GM19193 (cell line): ENCODE data around the gene MRAP.

Experiments
- POLR2A ChIP-seq: IDR thresholded peaks from 4 replicates; pipeline ENCODE4 v1.6.1; 2011; ENCODE audit not compliant: insufficient read depth, insufficient read length; ENCODE audit errors: extremely low read depth

The MRAP gene

GRCh38 chr21:32298658-32299081 is at the start of gene MRAP:
Gene MRAP, plus strand, starts transcription at chr21:32298855. Its CDS starts 117 bp downstream, at chr21:32298972.
- no peak for TF ChIP-seq POLR2A

- TF ChIP-seq POLR2A: no peak
These were observed 49.0 kb upstream of the MRAP start for GRCh38 chr21:32249511-32250280.

GRCh38 chr21:32252136-32252535 is 46.5 kb upstream of the MRAP start:
- no peak for TF ChIP-seq POLR2A

DNA sequence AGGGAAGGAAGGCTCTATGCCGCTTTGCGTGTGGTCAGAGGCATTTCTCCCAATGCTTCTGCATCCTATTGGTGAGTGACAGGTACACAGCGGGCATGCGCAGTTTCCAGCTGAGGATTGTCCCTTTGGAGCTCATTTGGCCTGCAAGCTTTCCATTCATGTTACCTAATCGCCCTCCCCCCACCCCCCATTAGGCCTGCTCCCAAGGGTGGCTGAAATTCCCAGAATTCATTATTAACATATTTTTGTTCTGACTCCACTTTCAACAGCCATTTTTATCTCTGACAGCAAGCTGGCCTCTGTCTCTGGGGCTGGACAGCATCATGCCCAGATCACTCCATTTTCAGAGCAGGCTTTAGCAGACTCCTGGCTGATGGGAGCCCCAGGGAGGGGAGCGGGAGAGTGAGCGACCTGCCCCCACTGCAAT is 45.4 kb upstream of the MRAP start:
- TF ChIP-seq POLR2A: no peak

- no peak for TF ChIP-seq POLR2A
These were observed 42.4 kb upstream of the MRAP start for GRCh38 chr21:32256251-32256650.

DNA sequence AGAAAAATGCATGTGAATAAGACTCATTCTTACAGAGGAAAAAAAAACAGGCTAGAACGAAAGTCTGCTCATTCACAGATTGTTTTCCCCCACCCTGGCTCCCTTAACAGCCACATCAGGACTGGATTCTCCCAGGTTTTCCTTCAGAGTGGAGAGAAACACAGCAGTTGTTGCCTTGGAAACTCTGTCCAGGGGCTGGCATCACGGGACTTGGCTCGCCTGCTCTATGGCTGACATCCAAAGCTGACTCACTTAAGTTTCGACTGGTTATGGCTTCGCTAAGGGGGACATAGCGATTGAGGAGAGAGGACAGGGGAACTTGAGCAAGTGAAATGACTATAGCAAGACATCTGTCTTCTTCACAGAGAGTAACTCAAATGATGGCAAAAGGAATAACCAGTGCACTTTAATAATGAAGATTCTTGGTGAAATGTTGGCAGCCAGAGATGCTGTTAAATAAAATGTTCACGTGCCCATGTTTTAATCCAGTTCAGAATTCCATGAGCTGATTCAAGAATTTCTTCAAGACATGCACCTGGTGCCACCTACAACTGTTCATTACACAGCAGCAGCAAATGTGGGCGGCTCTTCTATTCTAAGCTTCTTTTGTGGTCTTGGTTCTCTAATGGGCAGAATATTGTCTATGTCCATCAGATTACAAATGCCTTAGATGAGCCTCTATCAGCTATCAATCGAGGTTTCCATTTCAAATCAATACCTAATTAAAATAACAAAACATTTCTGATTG is 41.6 kb upstream of the MRAP start:
- no peak for TF ChIP-seq POLR2A

- no peak for TF ChIP-seq POLR2A
These were observed 40.5 kb upstream of the MRAP start for GRCh38 chr21:32257962-32258785.

GRCh38 chr21:32260130-32260529 is 38.5 kb upstream of the MRAP start:
- no peak for TF ChIP-seq POLR2A

DNA sequence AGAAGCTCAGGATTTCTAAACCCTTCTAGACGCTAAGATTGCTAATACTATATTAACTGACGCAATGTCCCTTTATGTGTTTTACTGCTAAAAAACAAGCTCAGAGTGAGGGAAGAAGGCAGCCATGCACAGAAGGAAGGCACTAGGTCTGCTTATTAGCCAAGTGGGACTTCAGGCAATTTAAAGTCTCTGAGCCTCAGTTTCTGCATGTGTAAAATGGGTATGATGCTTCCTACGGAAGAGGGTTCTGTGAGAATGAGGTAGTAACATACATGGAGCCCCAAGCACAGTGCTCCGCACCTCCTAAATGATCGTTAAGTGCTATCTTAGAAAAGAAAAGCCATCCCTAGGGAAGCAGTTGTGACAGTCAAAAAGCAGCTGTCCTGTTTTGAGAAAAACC is 36.7 kb upstream of the MRAP start:
- TF ChIP-seq POLR2A: no peak

DNA sequence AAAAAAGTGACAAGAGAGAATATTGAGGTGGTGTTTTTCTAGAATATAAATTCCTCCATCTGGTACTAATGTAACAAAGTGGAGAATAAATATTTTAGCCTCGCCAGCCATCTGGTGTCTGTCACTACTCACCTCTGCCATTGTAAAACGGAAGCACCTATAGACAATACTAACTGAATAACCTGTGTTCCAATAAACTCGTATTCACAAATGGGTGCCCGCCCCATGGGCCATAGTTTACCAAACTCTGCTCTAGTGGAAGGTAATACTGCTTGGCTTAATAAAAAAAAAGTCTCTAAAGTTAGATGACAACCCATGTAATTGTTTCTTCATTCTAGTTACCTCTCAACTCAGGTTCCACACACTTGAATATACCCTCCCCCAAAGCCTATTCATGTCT is 27.9 kb upstream of the MRAP start:
- no peak for TF ChIP-seq POLR2A

GRCh38 chr21:32276671-32277070 is 22.0 kb upstream of the MRAP start:
- TF ChIP-seq POLR2A: no peak

DNA sequence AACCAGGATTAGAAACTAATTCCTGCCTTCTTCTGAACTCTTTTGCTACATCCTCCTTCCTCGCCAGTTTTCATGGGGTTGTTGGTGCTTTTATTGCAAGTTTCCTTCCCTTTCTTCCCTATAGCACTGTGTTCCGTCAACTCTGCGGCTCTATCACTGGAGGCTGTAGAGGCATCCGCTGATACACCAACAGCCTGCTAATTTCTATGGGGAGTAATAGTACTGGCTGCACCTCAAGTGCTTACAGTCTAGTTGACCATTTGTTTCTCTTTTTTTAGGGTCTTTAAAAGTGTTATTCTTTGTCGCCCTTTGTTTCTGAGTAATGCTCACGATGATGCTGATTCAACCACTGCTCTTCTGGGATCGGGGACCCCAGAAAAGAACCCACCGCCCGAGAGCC is 20.6 kb upstream of the MRAP start:
- no peak for TF ChIP-seq POLR2A

GRCh38 chr21:32278518-32279376 is 19.9 kb upstream of the MRAP start, which contains the start of gene MIS18A:
Gene MIS18A, minus strand, starts transcription at chr21:32279049. Its CDS starts 35 bp downstream, at chr21:32279014.
- peak; percentile 82 for TF ChIP-seq POLR2A

DNA sequence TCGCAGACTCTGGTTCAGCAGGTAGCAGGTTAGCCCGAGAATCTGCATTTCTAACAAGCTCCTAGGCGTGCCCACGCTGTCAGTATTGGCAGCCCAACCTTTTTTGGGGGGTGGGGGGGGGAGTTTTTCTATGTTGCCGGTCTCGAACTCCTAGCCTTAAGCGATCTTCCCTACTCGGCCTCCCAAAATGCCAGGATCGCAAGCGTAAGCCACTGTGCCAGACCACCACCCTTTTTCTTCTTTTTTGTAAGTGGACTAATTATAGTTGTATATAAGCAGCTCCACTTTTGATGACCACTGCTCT is 19.3 kb upstream of the MRAP start:
- TF ChIP-seq POLR2A: no peak
